ENCODE results near the gene EHBP1.
"Not testable (repeated sequence)": the region's sequence is repeated elsewhere in the genome, so short reads cannot be mapped to it uniquely, and the experiment has no call there.

The EHBP1 gene

DNA sequence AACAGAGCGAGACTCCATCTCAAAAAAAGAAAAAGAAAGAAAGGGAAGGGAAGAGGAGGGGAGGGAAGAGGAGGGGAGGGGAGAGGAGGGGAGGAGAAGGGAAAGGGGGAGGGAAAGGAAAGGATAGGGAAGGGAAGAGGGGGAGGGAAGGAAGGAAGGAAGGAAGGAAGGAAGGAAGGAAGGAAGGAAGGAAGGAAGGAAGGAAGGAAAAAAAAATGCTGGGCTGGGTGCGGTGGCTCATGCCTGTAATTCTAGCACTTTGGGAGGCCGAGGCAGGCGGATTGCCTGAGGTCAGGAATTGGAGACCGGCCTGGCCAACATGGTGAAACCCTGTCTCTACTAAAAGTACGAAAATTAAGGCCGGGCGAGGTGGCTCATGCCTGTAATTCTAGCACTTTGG lies 314.2 kb downstream of the EHBP1 start:
- DNase-seq (ENCODE audit: low spot score), result not testable (repeated sequence)

DNA sequence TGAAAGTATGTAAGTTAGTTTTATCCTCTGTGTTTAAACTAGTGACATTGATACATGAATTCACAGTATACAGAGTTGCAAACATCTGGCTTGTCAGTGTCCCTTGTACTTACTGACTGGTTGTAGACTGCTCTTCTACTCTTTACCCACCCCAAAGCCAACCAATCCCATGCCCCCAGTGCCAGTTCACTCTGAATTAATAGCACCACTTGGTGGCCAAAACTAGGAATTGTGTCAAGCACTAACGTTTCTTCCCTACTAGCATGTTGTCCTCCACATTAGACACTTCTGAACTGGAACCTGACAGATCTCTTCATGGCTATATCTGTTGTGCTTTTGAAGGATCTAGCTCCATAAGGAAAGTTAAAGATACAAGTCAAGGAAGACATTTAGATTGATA lies 317.9 kb downstream of the EHBP1 start:
- peak; percentile 65 for DNase-seq (ENCODE audit: low spot score)

DNA sequence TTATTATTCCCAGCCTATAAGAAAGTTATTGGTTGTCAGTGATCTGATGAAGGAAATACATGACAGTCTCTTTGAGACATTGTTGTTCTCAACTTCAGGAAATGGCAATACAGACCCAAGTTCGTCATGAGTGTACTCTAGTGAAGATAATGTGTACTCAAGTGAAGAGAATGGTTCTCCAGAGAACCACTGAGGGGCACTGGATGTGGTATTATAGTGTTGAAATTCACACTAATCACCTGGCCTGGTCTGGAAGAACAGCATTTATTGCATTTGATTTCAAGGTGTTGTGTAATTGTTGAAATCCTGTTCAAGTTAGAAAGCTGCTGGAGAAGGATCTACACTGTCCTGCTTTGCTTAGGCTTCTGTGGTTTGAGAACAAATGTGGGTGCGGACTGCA lies 321.7 kb downstream of the EHBP1 start:
- DNase-seq (ENCODE audit: low spot score), result no peak

DNA sequence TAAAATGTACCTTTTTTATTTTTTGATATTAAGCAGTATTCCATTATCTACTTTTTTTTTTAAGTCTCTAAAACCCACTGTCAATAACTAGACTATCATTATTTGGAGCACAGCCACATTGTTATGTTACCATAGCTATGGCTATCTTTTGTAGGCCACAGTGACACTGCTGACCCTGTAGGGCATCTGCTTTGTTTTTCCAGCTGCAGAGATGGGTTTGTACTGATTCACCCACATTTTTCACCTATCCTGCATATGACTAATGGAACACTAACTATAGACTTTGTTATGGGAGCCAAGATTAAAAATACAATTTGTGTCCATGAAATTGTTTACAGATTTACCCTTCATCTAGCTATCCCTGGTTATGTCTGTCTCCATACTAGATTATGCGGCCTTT lies 323.5 kb downstream of the EHBP1 start:
- DNase-seq (ENCODE audit: low spot score), result no peak

DNA sequence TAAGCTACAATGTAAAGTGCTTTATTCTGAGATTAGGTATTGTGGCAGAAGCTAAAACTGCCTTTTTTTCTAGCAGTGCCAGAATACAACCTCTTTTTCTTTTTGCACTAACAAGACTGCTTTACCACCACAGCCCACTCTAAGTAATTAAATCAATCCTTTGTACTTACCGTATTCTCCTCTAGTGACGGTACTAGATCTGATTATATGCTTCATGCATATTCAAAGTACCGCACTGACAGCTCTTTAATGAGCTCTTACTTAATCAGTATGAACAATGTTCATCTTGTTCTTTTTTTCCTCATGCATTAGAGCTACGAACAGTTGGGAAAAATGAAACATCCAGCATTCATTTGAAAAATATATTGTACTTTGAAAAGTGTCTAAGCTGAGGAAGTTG lies 329.0 kb downstream of the EHBP1 start:
- DNase-seq (ENCODE audit: low spot score), result no peak

DNA sequence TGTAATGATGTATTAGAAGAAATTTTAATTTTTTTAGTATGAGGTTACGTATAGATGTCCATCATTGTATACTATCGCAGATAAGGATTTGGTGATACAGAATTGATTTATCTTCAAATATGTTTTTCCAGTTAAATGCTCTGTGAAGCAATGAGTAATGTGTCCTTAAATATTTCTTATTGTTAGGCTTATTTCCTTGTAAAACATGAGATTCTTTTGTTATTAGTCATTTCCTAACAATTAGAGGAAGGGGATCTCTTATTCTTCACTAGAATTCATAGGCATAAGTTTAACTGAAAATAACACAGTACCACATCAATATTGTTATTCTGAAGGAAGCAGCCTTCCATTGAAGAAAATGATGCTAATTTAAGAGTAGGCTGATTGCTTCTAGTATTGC lies 329.7 kb downstream of the EHBP1 start:
- no peak for DNase-seq (ENCODE audit: low spot score)

DNA sequence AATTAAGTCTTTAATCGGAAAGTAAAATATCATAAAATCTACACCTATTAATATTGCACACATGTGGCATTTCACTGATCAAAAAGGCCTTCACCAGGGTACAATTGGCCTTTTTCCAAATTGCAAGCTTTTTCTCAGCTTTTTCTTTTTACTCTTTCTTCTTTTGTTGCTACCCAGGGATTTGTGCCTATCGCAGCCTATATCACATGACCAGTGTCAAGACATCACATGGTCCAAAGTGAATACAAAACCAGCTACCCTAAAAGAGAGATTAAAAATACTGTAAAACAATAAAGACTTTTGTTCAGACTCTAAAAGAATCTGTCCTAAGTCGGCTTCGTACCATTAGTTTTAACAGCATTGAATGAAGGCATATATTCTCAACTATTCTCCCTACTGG lies 330.1 kb downstream of the EHBP1 start:
- no peak for DNase-seq (ENCODE audit: low spot score)

DNA sequence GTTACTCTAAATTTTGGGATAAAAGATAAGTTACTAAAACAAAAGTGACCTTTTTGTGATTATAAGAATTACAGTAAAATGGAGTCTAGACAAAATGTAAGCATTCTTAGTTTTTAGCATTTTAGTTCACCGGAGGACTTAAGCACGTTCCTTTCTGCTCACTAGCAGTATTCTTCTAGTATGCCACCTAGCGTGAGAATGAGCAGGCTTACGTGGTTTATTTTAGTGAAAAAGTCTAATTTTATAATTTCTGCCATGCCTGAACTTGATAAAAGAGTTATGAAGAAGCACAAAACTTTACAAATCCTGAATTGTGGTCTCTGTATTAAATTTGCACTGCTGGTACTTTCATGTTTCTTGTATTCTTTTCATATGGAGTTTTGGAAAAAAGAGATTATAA lies 332.5 kb downstream of the EHBP1 start:
- no peak for DNase-seq (ENCODE audit: low spot score)

DNA sequence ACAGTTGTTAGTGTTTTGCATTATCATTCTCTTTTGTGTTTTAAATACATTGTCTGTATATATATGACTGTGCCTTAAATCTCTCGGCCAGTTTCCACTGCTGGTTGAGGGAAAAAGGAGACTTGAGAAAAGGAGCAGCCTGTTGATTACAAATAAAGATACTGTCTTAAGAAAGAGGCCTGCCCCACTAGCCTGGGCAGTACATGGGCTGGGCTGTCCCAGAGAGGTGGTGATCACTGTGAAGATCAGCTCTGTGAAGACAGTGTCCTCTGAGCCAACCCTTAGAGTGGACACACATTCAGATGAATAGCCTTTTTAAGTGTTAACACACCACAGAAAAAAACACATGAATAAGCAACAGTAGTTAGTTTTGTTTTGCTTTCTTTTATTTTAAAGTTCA lies 335.1 kb downstream of the EHBP1 start:
- DNase-seq (ENCODE audit: low spot score), result no peak

DNA sequence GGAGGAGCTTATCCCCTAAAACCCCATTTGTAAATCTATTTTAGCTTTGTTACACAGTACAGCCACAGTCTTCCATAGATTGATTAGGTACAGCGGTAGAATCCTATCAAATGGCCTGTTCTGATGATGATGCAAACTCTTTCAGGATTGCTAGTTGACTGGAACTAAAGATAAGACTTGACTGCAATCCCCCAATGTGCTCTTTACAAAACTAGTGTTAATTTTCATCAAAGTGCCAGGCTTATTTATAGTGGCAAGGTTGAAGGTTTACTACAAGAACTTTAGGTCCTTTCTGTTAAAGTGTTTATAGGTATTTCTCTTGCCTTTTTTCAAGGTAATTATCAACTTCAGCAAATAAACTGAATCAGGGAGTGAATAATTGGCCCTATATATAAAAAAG lies 336.1 kb downstream of the EHBP1 start:
- no peak for DNase-seq (ENCODE audit: low spot score)

DNA sequence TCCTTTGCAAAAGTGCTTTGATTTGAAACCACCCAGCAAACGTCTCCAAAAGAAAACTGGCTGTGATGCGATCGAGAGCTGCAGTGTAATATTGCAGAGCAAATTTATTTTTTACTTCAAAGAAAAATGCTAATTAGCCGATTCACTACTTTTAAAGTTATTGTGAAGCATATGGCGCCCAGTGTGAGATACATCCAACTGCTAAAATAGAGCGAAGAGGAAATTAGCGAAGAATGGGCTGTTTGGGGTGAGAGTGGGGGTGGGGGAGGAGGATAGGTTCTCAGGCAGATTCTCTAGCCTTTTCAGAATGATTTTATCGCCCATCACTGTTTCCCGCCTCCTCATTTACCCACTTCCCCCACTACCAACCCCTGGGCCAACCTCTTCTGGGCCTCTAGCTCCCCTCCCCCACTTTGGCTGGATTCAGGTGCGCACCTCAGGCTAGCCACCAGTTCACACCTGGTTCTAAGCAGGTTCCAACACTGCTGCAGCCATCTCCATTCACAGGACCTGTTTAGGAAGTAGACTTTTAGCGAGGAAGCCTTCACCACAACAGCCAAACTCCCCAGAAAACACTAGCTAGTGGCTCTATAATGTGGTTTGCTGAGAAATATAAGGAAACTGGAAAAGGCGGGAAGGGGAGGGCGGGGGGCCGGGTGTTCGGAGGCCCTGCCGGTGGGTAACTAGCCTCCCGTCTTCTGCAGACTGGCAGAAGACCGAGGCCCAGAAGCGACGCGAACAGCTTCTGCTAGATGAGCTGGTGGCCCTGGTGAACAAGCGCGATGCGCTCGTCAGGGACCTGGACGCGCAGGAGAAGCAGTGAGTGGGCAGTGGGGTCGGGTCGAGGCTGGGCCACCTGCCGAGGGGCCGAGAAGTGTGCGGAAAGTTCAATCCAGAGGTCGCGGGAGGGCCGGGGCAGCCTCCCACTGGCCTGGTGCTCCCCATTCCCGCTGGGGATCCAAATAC lies 339.1 kb downstream of the EHBP1 start:
- no peak for DNase-seq (ENCODE audit: low spot score)

DNA sequence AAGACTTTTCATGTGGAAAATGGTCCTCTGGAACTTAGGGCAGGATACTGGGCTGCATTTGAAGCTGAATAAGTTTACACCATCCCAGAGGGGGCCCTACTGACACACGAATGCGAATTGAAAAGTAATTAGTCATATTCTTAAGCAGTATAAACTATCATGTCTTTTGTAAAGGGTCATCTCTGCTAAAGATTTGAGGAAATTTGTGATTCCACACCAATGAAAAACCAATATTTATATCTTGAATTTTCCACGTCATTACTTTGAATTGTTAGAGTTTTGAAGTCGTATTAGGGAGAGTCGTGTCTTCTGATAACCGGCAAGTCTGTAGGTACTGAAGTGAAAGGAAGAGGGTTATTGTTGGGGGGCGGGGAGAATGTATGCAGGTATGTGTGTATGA lies 341.0 kb downstream of the EHBP1 start:
- DNase-seq (ENCODE audit: low spot score), result no peak

DNA sequence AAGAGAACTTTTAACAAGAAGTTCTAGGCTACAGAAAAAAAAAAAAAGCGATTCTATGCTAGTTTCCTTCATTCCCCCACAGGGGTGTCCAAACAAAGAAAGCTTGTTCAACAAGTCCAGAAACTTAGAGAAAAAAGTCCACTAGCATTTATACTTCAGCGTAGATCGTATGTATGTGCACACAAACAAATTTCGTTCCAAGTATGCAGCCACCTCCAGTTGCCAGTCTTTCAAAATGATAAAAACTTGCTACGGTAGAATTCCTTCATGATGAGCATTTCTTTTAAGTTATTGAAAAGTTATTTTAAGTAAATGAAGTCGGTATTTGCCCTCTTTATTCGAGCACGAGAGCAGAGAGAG lies 341.4 kb downstream of the EHBP1 start:
- no peak for DNase-seq (ENCODE audit: low spot score)

DNA sequence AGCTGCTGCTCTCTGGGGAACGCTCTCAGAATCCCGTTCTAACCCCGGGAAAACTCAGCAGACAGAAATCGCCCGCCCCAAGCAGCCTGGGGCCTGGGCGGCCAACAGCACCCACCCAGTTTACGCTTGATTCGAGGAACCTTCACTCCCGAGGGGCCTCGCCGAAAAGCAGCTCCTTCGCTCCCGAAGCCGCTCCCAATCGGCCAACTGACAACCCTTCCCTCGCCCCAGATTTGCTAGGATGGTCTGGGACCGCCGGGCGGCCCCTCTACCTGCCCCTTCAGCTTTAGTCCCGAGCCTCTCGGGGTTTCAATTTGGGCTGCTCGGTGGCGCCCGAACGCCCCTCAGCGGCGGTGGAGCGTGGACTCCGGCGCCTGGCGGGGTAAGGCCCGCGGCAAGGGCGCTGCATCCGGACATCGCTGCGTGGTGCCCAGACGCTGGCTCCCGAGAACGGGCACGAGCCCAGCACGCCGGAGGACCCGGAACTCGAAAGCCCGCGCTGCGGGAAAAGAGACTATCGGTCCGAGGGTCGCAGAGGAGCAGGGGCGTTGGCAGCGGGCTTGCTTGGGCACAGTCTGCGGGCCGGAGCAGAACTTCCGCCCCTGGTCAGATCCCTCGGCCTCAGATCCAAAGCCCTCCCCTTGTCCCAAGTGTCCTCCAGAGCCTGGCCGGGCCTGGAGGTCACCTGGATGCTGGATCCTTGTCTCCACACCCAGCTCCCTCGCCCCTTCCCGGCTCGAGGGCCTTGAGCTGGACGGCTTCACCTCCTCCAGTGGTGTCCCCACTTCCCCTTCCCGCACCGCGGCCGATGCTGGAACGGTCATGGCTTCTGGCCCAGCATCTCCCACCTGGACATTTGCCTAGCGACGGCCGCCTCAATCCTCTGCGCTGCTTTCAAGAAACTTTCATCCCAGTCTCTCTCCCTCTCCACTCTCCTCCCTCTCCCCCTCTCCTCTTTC lies 342.1 kb downstream of the EHBP1 start:
- DNase-seq (ENCODE audit: low spot score), result peak; percentile 49

DNA sequence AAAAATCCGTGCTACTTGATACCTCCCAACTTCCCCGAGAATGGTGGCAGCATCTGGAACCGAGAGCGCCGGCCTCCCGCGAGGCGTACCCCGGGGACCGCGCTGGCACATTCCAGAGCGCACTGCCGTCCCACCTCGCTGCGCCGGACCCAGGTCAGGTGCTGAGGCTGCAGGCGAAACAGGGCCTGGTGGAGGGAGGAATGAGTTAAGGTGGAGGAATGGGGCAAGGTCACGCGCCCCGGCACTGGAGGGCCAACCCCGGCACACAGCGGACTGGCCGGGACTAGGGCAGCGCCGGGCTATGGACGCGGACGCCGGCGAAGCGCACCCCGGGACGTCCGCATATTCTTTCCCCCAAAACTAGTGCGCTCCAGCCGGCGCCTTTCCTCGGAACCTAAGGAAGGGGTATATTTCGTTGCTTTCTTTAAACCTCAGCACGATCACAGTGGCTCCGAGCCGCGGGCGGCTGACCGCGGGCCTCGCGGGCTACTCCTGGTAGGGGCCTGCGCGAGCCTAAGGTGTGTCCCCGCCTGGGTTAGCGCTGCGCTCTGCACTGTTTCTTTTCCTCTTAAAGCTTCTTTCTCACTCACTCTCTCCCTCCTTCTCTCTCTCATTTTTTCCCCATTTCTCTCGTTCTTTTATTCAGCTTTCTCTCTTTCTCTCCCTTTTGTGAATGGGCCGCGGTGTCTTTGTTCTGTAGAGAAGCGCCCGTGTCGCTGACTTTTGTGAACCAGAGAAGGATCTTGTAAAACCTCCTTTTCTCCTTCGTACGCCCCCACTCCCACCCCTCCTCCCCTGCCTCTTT lies 343.1 kb downstream of the EHBP1 start:
- peak; percentile 64 for DNase-seq (ENCODE audit: low spot score)

DNA sequence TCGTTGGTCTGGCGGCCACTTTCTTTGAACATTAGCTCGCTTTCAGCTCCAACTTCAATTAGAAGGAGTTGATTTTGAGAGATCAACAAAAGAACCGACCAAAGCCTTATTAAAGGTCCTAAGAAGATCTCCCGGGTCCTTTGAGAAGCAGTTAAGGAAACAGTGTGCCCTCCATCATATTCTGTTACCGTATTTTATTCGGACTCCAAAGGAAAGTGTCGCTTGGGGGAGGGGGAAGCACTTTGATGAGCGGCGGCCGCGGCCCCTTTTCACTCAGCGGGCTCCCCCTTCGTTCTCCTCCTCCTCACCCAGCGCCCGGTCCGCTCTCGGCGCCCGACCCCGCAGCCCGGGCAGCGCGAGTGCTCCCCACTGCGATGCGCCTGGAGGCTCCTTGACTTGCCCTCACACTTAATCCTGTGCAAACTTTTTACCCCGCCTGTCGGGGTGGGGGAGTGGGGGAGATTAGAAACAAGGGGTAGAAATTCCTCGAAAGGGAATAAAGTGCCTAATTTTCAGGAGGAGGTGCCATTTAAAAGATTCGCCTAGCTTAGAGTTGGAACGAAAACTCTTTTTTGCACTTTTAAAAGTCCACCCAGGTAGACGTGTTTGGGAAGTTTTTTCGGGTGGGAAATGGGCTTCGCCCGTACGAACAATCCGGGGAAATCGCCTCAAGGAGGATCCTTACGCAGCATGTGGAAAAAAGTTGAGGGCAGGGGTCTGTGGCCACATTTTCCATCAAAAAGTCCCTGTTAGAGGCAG lies 343.9 kb downstream of the EHBP1 start:
- peak; percentile 44 for DNase-seq (ENCODE audit: low spot score)

DNA sequence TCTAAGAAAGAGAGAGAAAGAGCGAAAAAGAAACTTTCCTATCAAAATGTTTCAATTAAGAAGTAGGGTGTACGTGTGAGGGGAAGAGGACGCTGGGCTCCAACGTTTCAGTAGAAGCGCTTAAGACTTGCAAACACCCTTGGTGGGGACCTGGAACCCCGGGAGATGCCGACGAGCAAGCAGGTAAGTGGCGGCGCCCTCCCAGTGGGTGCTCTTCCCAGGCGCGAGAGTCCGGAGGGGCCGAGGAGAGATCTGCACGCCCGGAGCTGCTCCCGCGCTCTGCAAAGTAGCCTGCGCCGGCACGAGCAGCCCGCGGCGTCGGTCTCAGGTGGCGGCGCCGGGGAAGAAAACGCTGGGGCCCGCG lies 344.4 kb downstream of the EHBP1 start:
- DNase-seq (ENCODE audit: low spot score), result no peak

DNA sequence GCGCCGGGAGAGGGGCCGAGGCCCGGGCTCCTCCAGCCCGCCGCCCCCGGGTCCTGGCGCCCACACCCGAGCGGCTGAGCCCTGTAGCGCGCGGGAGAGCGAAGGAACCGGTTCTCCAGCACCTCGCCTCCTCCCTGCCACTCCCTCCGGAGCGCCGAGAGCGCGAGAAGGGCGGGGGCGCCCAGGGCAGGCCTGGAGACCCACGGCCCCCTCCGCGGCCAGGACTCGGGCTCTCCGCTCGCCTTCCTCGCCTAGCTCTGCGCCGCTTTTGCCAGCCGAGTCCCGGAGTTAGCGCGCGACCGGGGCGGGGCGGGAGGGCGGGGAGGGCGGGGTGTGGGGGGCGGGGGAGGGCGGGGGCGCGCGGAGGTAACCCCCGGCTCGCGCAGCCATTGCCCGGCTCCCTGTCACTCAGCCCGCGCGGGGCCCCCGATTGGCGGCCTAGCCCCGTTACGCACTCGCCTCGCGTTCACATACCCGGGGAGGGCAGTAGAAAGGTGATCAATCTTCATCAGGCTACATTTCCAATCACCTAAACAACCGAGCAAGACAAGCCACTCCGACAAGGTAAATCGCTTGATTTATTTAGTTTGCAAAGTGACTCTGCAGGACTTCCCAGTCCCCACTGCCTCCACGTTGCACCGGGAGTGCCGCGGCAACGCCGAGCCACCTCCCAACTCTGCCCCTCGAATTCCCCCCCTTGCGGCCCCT lies 345.0 kb downstream of the EHBP1 start, which contains the start of gene OTX1:
Gene OTX1, plus strand, starts transcription at position 497 of the 708 bp plus-strand sequence. CDS start 2,161 bp downstream, outside the sequence.
- DNase-seq (ENCODE audit: low spot score), result peak; percentile 90

DNA sequence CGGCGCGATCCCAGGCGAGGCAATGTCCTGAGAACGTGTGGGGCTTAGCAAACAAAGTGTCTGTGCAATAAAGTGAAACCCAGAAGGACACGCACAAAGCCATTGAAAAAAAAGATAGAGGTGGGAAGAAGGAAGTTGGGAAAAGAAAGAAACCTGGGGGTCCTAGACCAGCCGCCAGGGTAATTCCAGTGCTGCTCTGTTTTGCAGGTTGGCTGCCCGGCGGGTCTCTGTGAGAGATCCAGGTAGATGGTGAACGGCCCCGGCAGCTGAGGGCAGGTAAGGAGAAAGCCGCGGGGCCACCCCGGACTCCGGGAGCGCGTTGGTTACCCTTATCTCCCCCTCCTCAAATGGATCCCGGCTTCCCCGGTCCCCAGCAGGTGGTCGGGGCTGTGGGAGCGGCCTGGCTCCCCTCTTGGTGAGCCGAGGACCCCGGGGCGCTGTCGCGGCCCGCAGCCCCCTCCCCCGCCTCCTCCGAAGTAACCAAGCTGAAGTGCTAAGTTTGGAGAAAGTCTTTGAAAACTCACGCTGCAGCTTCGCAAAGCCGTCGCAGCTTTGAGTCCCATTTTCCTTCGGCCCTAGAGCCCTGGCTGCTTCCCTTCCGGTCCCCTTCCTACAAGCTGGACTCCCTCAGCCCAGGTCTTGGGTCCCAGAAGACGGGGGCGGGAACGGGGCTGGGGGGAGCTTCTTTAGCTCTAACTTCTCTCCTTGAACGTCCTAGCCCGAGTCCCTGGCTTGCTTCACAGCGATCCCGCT lies 345.7 kb downstream of the EHBP1 start:
- peak; percentile 42 for DNase-seq (ENCODE audit: low spot score)

DNA sequence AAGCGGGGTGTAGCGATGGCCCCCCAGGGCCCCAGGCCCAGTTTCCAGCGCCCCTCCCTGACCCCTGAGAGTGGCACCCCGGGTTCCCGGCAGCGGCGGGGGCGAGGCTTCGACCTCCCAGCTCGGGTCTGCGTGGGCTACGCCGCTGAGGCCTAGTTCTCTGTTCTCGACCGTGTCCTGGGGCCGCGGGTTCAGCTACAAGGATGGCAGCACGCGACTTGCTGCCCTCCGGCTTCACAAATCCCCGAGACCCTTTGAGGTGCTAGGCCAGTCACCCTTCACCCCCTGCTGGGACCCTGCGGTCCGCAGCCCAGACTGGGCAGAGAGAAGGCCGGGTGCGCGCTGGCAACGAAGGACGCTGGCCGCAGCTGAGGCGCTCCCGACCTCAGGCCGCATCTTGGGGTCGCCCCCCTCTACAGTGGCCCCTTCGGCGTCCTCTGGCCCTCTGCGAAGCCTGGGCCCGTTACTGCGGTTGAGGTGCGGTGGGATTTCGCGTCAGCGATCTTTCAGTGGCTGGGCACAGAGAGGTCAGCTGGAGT lies 346.4 kb downstream of the EHBP1 start:
- DNase-seq (ENCODE audit: low spot score), result peak; percentile 21
